Smooth muscle cell (in vitro differentiated cells): Measurements from ENCODE around the gene DNHD1. TPM values are rescaled to one million over a fixed set of nuclear protein-coding genes. Genes with fewer than 3 reads are reported as not detected.

Source experiments
- DNase-seq: peaks from one replicate; lab custom pipeline; 2025; ENCODE audit not compliant: unreplicated experiment; lab: John Stamatoyannopoulos, UW
- H2AFZ ChIP-seq: fragments of 200-600 bp; sonication (generic); 2 replicates; pipeline ENCODE4 v1.6.0; 2016; ENCODE audit warnings: antibody characterized with exemption, low read depth, mild to moderate bottlenecking
- H3F3A ChIP-seq: fragments of 200-600 bp; sonication (generic); 2 replicates; pipeline ENCODE4 v1.6.0; 2017; ENCODE audit warnings: antibody characterized with exemption, low read depth
- H3K27ac ChIP-seq: fragments of 200-600 bp; sonication (generic); 2 replicates; pipeline ENCODE4 v1.5.1; 2016; ENCODE audit warnings: low read depth, mild to moderate bottlenecking
- H3K27me3 ChIP-seq: fragments of 200-600 bp; sonication (generic); 2 replicates; pipeline ENCODE4 v1.6.1; 2016; ENCODE audit warnings: low read depth, mild to moderate bottlenecking
- H3K36me3 ChIP-seq: fragments of 200-600 bp; sonication (generic); 2 replicates; pipeline ENCODE4 v1.5.1; 2016; ENCODE audit warnings: low read depth
- H3K4me1 ChIP-seq: fragments of 200-600 bp; sonication (generic); 2 replicates; pipeline ENCODE4 v1.5.1; 2016; ENCODE audit warnings: low read depth
- H3K4me2 ChIP-seq: fragments of 200-600 bp; sonication (generic); 2 replicates; pipeline ENCODE4 v1.6.0; 2016; ENCODE audit warnings: mild to moderate bottlenecking
- H3K4me3 ChIP-seq: fragments of 200-600 bp; sonication (generic); 2 replicates; pipeline ENCODE4 v1.5.1; 2016; ENCODE audit warnings: mild to moderate bottlenecking
- H3K79me2 ChIP-seq: fragments of 200-600 bp; sonication (generic); 2 replicates; pipeline ENCODE4 v1.6.0; 2016; ENCODE audit warnings: low read depth, mild to moderate bottlenecking
- H3K9ac ChIP-seq: fragments of 200-600 bp; sonication (generic); 2 replicates; pipeline ENCODE4 v1.6.0; 2016; ENCODE audit warnings: low read depth
- H3K9me3 ChIP-seq: fragments of 200-600 bp; sonication (generic); replicated peaks from 2 replicates; pipeline ENCODE4 v1.5.1; 2016; ENCODE audit warnings: low read depth
- H4K20me1 ChIP-seq: fragments of 200-600 bp; sonication (generic); 2 replicates; pipeline ENCODE4 v1.6.0; 2016; ENCODE audit warnings: low read depth
- WGBS: methylation state at CpG from one replicate; pipeline ENCODE4 v1.1.7; 2016; ENCODE audit warnings: low lambda C conversion rate; 5-methylcytosine and 5-hydroxymethylcytosine counted together
- polyA plus RNA-seq: library from polyadenylated mRNA; unstranded; fragments of >200 nt; fragmentation: Nextera tagmentation; extraction: Ambion mirVana; gene quantifications from 2 replicates; pipeline ENCODE4 v1.2.1, GENCODE V29; 2016
- total RNA-seq: library from RNA; depleted of rRNA; stranded (reverse); fragments of >200 nt; gene quantifications from 2 replicates; pipeline ENCODE4 v1.2.3, GENCODE V29; 2014
- TF ChIP-seq, protein P1 (sequence below): fragments of 200-600 bp; sonication (generic); IDR thresholded peaks from 2 replicates; pipeline ENCODE4 v1.5.1; 2017; ENCODE audit warnings: borderline replicate concordance, mild to moderate bottlenecking, antibody characterized with exemption; ENCODE audit not compliant: insufficient read depth, poor library complexity, severe bottlenecking

Gene DNHD1
- total and polyA plus RNA-seq, 2 experiments from 2014 or later: 5.5 to 9.1 TPM

DNA sequence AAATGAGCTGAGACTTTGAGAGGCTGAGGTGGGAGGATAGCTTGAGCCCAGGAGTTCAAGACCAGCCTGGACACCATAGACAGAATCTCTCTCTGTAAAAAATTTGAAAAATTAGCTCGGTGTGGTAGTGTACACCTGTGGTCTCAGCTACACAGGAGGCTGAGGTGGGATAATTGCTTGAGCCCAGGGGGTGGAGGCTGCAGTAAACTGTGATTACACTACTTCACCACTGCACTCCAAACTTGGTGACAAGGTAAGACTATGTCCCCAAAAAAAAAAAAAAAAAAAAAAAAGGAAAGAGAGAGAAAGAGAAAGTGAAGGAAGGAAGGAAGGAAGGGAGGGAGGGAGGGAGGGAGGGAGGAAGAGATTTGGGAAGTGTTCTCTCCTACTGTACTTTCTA, 81.1 kb downstream of the DNHD1 start:
- Histone ChIP-seq H3K36me3 (peaks cover 4% of the 10 kb centered on the region), H3K4me3 (no peak overlapping the region), H3K27me3 (no peaks in the 10 kb centered on the region), H3K4me1 (no peaks in the 10 kb centered on the region), H3K79me2 (peaks cover 2% of the 10 kb centered on the region), H3F3A (no peaks in the 10 kb centered on the region), H3K27ac (no peak overlapping the region), H3K9ac (no peak overlapping the region), H3K4me2 (no peak overlapping the region), H2AFZ (no peak overlapping the region), H4K20me1 (no peaks in the 10 kb centered on the region), H3K9me3 (no peaks in the 10 kb centered on the region)
- DNase-seq: no peak
- TF ChIP-seq, protein P1, sequence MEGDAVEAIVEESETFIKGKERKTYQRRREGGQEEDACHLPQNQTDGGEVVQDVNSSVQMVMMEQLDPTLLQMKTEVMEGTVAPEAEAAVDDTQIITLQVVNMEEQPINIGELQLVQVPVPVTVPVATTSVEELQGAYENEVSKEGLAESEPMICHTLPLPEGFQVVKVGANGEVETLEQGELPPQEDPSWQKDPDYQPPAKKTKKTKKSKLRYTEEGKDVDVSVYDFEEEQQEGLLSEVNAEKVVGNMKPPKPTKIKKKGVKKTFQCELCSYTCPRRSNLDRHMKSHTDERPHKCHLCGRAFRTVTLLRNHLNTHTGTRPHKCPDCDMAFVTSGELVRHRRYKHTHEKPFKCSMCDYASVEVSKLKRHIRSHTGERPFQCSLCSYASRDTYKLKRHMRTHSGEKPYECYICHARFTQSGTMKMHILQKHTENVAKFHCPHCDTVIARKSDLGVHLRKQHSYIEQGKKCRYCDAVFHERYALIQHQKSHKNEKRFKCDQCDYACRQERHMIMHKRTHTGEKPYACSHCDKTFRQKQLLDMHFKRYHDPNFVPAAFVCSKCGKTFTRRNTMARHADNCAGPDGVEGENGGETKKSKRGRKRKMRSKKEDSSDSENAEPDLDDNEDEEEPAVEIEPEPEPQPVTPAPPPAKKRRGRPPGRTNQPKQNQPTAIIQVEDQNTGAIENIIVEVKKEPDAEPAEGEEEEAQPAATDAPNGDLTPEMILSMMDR: no peak
- WGBS: 100% methylated on average over 1 of the region's 1 CpG

- Histone ChIP-seq H3K9me3 (peaks cover 4% of the 10 kb centered on the region), H3K4me1 (no peaks in the 10 kb centered on the region), H3K79me2 (peaks cover 2% of the 10 kb centered on the region), H3K9ac (no peak overlapping the region), H4K20me1 (no peaks in the 10 kb centered on the region), H3F3A (no peaks in the 10 kb centered on the region), H2AFZ (no peak overlapping the region), H3K36me3 (peaks cover 12% of the 10 kb centered on the region), H3K4me2 (no peak overlapping the region), H3K4me3 (no peak overlapping the region), H3K27ac (no peak overlapping the region), H3K27me3 (no peaks in the 10 kb centered on the region)
- TF ChIP-seq, protein P1: no peak
- no peak for DNase-seq
- WGBS: 100% methylated on average over 1 of the region's 2 CpGs
These were observed 82.6 kb downstream of the DNHD1 start for GRCh38 chr11:6579681-6580080.

DNA sequence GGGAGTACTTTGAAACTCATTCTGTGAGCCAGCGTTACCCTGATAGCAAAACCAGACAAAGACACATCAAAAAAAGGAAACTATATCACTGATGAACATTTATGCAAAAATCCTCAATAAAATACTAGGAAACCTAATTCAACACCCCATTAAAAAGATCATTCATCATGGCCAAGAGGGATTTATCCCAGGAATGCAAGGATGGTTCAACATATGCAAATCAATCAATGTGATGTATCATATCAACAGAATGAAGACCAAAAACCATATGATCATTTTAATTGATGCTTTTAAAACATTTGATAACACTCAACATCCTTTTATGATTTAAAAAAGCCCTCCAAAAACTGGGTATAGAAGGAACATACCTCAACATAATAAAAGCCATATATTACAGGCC, 86.5 kb downstream of the DNHD1 start:
- H3K4me3 ChIP-seq: no peak overlapping the region
- H3K9ac ChIP-seq: no peak overlapping the region
- WGBS: 93% methylated on average over 1 of the region's 1 CpG
- H2AFZ ChIP-seq: no peak overlapping the region
- no peaks in the 10 kb centered on the region for H3K4me1 ChIP-seq
- no peak overlapping the region for H3K4me2 ChIP-seq
- no peak overlapping the region for H3K27ac ChIP-seq
- TF ChIP-seq, protein P1: no peak
- H3K79me2 ChIP-seq: peaks cover 2% of the 10 kb centered on the region
- H3K27me3 ChIP-seq: no peaks in the 10 kb centered on the region
- DNase-seq: no peak
- H3K36me3 ChIP-seq: peaks cover 12% of the 10 kb centered on the region
- H3K9me3 ChIP-seq: peaks cover 7% of the 10 kb centered on the region
- H3F3A ChIP-seq: no peaks in the 10 kb centered on the region
- no peaks in the 10 kb centered on the region for H4K20me1 ChIP-seq

DNA sequence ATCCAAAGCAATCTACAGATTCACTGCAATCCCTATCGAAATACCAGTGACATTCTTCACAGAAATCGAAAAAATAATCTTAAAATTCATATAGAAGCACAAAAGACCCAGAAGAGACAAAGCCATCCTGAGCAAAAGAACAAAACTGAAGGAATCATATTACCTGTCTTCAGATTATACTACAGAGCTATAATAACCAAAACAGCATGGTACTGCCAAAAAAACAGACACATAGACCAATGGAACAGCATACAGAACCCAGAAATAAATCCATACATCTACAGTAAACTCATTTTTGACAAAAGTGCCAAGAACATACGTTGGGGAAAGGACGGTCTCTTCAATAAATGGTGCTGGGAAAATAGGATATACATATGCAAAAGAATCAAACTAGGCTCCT, 87.4 kb downstream of the DNHD1 start:
- no peak overlapping the region for H3K4me2 ChIP-seq
- no peak overlapping the region for H3K27ac ChIP-seq
- WGBS: 94% methylated on average over 4 of the region's 4 CpGs
- peaks cover 2% of the 10 kb centered on the region for H3K79me2 ChIP-seq
- no peaks in the 10 kb centered on the region for H4K20me1 ChIP-seq
- no peak for DNase-seq
- H3K9me3 ChIP-seq: peaks cover 7% of the 10 kb centered on the region
- TF ChIP-seq, protein P1: no peak
- H3K4me1 ChIP-seq: no peaks in the 10 kb centered on the region
- no peak overlapping the region for H3K9ac ChIP-seq
- no peak overlapping the region for H2AFZ ChIP-seq
- no peaks in the 10 kb centered on the region for H3F3A ChIP-seq
- no peak overlapping the region for H3K4me3 ChIP-seq
- H3K36me3 ChIP-seq: peaks cover 12% of the 10 kb centered on the region
- no peaks in the 10 kb centered on the region for H3K27me3 ChIP-seq
